Smooth muscle cell (in vitro differentiated cells): ENCODE results near the gene ADAMTS17. TPM values are rescaled to one million over a fixed set of nuclear protein-coding genes. Genes with fewer than 3 reads are reported as not detected.

Experiments
- DNase-seq: peaks from one replicate; lab custom pipeline; 2025; ENCODE audit not compliant: unreplicated experiment; lab: John Stamatoyannopoulos, UW
- H2AFZ ChIP-seq: fragments of 200-600 bp; sonication (generic); 2 replicates; pipeline ENCODE4 v1.6.0; 2016; ENCODE audit warnings: antibody characterized with exemption, low read depth, mild to moderate bottlenecking
- H3F3A ChIP-seq: fragments of 200-600 bp; sonication (generic); 2 replicates; pipeline ENCODE4 v1.6.0; 2017; ENCODE audit warnings: antibody characterized with exemption, low read depth
- H3K27ac ChIP-seq: fragments of 200-600 bp; sonication (generic); 2 replicates; pipeline ENCODE4 v1.5.1; 2016; ENCODE audit warnings: low read depth, mild to moderate bottlenecking
- H3K27me3 ChIP-seq: fragments of 200-600 bp; sonication (generic); 2 replicates; pipeline ENCODE4 v1.6.1; 2016; ENCODE audit warnings: low read depth, mild to moderate bottlenecking
- H3K36me3 ChIP-seq: fragments of 200-600 bp; sonication (generic); 2 replicates; pipeline ENCODE4 v1.5.1; 2016; ENCODE audit warnings: low read depth
- H3K4me1 ChIP-seq: fragments of 200-600 bp; sonication (generic); 2 replicates; pipeline ENCODE4 v1.5.1; 2016; ENCODE audit warnings: low read depth
- H3K4me2 ChIP-seq: fragments of 200-600 bp; sonication (generic); 2 replicates; pipeline ENCODE4 v1.6.0; 2016; ENCODE audit warnings: mild to moderate bottlenecking
- H3K4me3 ChIP-seq: fragments of 200-600 bp; sonication (generic); 2 replicates; pipeline ENCODE4 v1.5.1; 2016; ENCODE audit warnings: mild to moderate bottlenecking
- H3K79me2 ChIP-seq: fragments of 200-600 bp; sonication (generic); 2 replicates; pipeline ENCODE4 v1.6.0; 2016; ENCODE audit warnings: low read depth, mild to moderate bottlenecking
- H3K9ac ChIP-seq: fragments of 200-600 bp; sonication (generic); 2 replicates; pipeline ENCODE4 v1.6.0; 2016; ENCODE audit warnings: low read depth
- H3K9me3 ChIP-seq: fragments of 200-600 bp; sonication (generic); replicated peaks from 2 replicates; pipeline ENCODE4 v1.5.1; 2016; ENCODE audit warnings: low read depth
- H4K20me1 ChIP-seq: fragments of 200-600 bp; sonication (generic); 2 replicates; pipeline ENCODE4 v1.6.0; 2016; ENCODE audit warnings: low read depth
- CTCF ChIP-seq: fragments of 200-600 bp; sonication (generic); IDR thresholded peaks from 2 replicates; pipeline ENCODE4 v1.5.1; 2017; ENCODE audit warnings: borderline replicate concordance, mild to moderate bottlenecking, antibody characterized with exemption; ENCODE audit not compliant: insufficient read depth, poor library complexity, severe bottlenecking
- WGBS: methylation state at CpG from one replicate; pipeline ENCODE4 v1.1.7; 2016; ENCODE audit warnings: low lambda C conversion rate; 5-methylcytosine and 5-hydroxymethylcytosine counted together
- polyA plus RNA-seq: library from polyadenylated mRNA; unstranded; fragments of >200 nt; fragmentation: Nextera tagmentation; extraction: Ambion mirVana; gene quantifications from 2 replicates; pipeline ENCODE4 v1.2.1, GENCODE V29; 2016
- total RNA-seq: library from RNA; depleted of rRNA; stranded (reverse); fragments of >200 nt; gene quantifications from 2 replicates; pipeline ENCODE4 v1.2.3, GENCODE V29; 2014

Gene ADAMTS17
- total and polyA plus RNA-seq, 2 experiments from 2014 or later: 0.63 to 3.1 TPM

DNA sequence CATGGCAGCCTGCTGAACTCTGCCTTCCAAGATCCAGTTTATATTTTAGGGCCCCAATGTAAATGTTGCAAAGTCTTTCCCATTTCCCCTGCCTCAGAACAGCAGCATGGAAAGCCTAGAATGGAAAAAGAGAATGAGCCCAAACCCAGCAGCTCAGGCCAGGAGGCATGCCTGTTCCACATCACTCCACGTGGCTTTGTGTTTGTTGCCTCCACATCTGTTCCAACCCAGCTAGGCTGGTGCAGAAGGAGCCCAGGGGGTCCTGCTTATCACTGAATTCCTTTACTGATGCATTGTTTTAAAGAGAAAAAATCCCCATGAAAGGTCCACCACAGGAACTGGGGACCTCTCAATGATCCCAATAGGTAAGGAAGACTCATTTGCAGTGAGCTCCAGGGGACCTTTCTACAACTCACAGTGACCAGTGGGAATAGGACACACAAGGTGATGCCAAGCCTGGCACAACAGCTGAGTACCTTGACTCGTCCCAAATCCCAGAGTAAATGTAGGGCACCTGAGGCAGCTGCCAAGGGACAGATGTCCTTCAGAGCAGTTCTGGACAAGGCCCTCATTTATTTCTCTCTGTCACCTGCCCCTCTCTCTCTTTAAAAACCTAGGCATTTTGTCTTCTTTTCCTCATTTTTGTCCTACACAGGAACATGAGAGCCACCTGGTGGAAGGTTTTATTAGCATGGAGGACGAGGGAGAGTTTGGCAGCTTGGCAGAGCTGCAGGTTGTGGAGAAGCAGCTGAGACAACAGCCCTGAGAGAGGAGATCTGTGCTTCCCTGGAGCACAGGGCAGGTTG lies 41.7 kb upstream of the ADAMTS17 start:
- H3K4me2 ChIP-seq: no peak overlapping the region
- TF ChIP-seq CTCF: peak; percentile 24
- no peaks in the 10 kb centered on the region for H3K27me3 ChIP-seq
- H3K9ac ChIP-seq: no peak overlapping the region
- no peaks in the 10 kb centered on the region for H3K36me3 ChIP-seq
- H3K79me2 ChIP-seq: no peaks in the 10 kb centered on the region
- no peak for DNase-seq
- H3F3A ChIP-seq: no peaks in the 10 kb centered on the region
- WGBS: 41% methylated on average over 3 of the region's 3 CpGs
- H3K4me3 ChIP-seq: no peak overlapping the region
- H3K27ac ChIP-seq: no peak overlapping the region
- peaks cover 10% of the 10 kb centered on the region for H3K9me3 ChIP-seq
- no peaks in the 10 kb centered on the region for H4K20me1 ChIP-seq
- H2AFZ ChIP-seq: no peak overlapping the region
- H3K4me1 ChIP-seq: no peaks in the 10 kb centered on the region

DNA sequence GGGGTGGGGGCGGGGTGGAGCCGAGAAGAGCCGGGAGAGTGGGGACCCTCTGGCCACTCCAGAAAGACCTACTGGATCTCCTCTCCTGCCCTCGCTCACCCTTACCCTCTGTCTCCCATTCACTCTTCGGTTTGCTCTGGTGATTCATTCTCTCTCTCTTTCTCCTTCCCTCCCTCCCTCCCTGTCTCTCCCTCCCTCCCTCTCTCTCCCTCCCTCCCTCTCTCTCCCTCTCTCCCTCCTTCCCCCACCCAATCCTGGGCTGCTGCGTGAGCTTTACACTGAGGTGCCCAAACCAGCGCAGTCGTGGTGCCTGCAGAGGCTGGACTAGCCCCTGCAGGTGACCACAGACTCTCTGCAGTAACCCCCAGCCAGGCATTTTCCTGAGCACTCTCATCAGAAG lies 32.2 kb upstream of the ADAMTS17 start:
- Histone ChIP-seq H3K27ac (no peak overlapping the region), H4K20me1 (no peaks in the 10 kb centered on the region), H3K36me3 (no peaks in the 10 kb centered on the region), H3K79me2 (no peaks in the 10 kb centered on the region), H3K4me1 (no peaks in the 10 kb centered on the region), H3F3A (no peaks in the 10 kb centered on the region), H3K27me3 (peaks cover 35% of the 10 kb centered on the region), H3K4me3 (no peak overlapping the region), H3K9ac (no peak overlapping the region), H3K9me3 (no peaks in the 10 kb centered on the region), H2AFZ (no peak overlapping the region), H3K4me2 (no peak overlapping the region)
- 0% methylated on average over 3 of the region's 8 CpGs for WGBS
- no peak for DNase-seq
- no peak for TF ChIP-seq CTCF

DNA sequence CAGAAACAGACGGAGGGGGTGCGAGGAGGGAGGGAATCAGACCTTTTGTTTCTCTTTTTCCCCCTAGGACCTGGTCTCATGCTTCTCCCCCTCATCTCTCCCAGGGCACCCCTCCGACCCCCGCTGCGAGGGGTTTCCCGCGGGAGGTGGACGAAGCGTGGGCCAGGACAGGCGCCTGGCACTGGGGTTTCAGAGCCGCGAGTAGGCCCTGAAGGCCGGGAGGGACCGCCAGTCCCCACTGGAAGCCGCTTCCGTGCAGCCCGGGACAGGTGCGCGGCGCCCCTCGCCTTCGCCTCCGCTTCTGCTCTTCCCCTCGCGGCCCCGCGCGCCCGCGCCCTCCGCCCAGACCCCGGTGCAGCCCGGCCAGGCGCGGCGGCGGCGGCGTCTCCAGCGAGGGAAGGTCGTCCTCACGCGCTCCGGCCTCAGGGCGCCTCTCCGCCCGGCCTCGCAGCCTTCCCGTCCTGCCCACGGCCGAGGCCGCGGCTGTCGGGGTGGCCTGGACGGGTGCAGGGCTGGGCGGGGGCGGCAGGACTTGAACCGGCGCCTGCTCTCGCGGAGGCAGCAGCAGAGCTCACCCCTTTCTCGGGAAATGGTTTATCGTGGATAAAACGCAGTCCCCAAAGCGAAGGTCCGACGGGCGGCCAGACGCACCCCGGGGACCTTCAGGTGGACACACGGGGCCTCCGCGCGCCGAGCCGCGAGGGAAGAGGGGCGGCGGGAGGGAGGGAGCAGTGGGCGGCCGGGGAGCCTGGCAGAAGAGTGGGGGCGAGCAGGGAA lies 31.5 kb upstream of the ADAMTS17 start:
- no peaks in the 10 kb centered on the region for H3K36me3 ChIP-seq
- H3K9me3 ChIP-seq: no peaks in the 10 kb centered on the region
- no peak for DNase-seq
- no peak overlapping the region for H3K27ac ChIP-seq
- H3F3A ChIP-seq: no peaks in the 10 kb centered on the region
- peaks cover 35% of the 10 kb centered on the region for H3K27me3 ChIP-seq
- WGBS: 6% methylated on average over 32 of the region's 82 CpGs
- no peak overlapping the region for H3K9ac ChIP-seq
- H3K4me1 ChIP-seq: no peaks in the 10 kb centered on the region
- no peak for TF ChIP-seq CTCF
- H3K4me3 ChIP-seq: peak overlapping the region; percentile 38
- H3K4me2 ChIP-seq: peak overlapping the region; percentile 78
- no peak overlapping the region for H2AFZ ChIP-seq
- H3K79me2 ChIP-seq: no peaks in the 10 kb centered on the region
- H4K20me1 ChIP-seq: no peaks in the 10 kb centered on the region
